SKM-1 (cell line): Measurements from ENCODE around the gene ELP4.
"Not testable (repeated sequence)": the region's sequence is repeated elsewhere in the genome, so short reads cannot be mapped to it uniquely, and the experiment has no call there.

Source experiments
- DNase-seq: peaks from one replicate; lab custom pipeline; 2025; ENCODE audit not compliant: unreplicated experiment; lab: John Stamatoyannopoulos, UW

The ELP4 gene

GRCh38 chr11:31641477-31642062 lies 132.0 kb downstream of the ELP4 start:
- DNase-seq, result no peak

GRCh38 chr11:31643857-31644256 lies 134.3 kb downstream of the ELP4 start:
- no peak for DNase-seq

GRCh38 chr11:31645747-31646146 lies 136.2 kb downstream of the ELP4 start:
- DNase-seq, result no peak

- DNase-seq, result no peak
Measured at GRCh38 chr11:31646216-31646615, 136.6 kb downstream of the ELP4 start.

GRCh38 chr11:31649129-31649966 lies 139.8 kb downstream of the ELP4 start:
- DNase-seq, result no peak

- DNase-seq, result no peak
Measured at GRCh38 chr11:31651208-31651607, 141.6 kb downstream of the ELP4 start.

- DNase-seq, result no peak
Measured at GRCh38 chr11:31651822-31652221, 142.3 kb downstream of the ELP4 start.

GRCh38 chr11:31652528-31652927 lies 143.0 kb downstream of the ELP4 start:
- no peak for DNase-seq

GRCh38 chr11:31655483-31655882 lies 145.9 kb downstream of the ELP4 start:
- no peak for DNase-seq

GRCh38 chr11:31656051-31656450 lies 146.5 kb downstream of the ELP4 start:
- no peak for DNase-seq

GRCh38 chr11:31657091-31657490 lies 147.5 kb downstream of the ELP4 start:
- no peak for DNase-seq

- DNase-seq, result no peak
Measured at GRCh38 chr11:31664129-31664528, 154.6 kb downstream of the ELP4 start.

GRCh38 chr11:31664954-31665353 lies 155.4 kb downstream of the ELP4 start:
- DNase-seq, result no peak

GRCh38 chr11:31671681-31672080 lies 162.1 kb downstream of the ELP4 start:
- DNase-seq, result no peak

- DNase-seq, result not testable (repeated sequence)
Measured at GRCh38 chr11:31673108-31673507, 163.5 kb downstream of the ELP4 start.

- no peak for DNase-seq
Measured at GRCh38 chr11:31676280-31676982, 166.9 kb downstream of the ELP4 start.

GRCh38 chr11:31680770-31681169 lies 171.2 kb downstream of the ELP4 start:
- no peak for DNase-seq

- no peak for DNase-seq
Measured at GRCh38 chr11:31687256-31687655, 177.7 kb downstream of the ELP4 start.

GRCh38 chr11:31687861-31688260 lies 178.3 kb downstream of the ELP4 start:
- DNase-seq, result no peak

GRCh38 chr11:31689559-31689958 lies 180.0 kb downstream of the ELP4 start:
- no peak for DNase-seq

- no peak for DNase-seq
Measured at GRCh38 chr11:31690041-31690440, 180.5 kb downstream of the ELP4 start.

GRCh38 chr11:31690516-31690915 lies 180.9 kb downstream of the ELP4 start:
- DNase-seq, result no peak
